Measurements from ENCODE around the gene TMED4.

TMED4 gene

GRCh38 chr7:44541028-44541869 lies 40.8 kb downstream of the TMED4 start, which contains the start of gene NPC1L1:
NPC1L1 (minus strand) TSS chr7:44541330; CDS start chr7:44541259, 71 bp downstream.
- no peak within 1 kb of the TSS for H3K27ac ChIP-seq (ENCODE audit: low read depth in 2 of 2, low read length in 2 of 2)
- no peaks in the 10 kb centered on the region for H3K9me3 ChIP-seq (ENCODE audit: control insufficient read depth in 2 of 2, low read length in 2 of 2)
- H3K27me3 ChIP-seq (ENCODE audit: control insufficient read depth in 2 of 2, insufficient read depth in 2 of 2, low read length in 2 of 2): no peaks in the 10 kb centered on the region
- no peak within 1 kb of the TSS for H3K9ac ChIP-seq (ENCODE audit: low read depth in 1 of 2, low read length in 2 of 2)
- H3K36me3 ChIP-seq (ENCODE audit: control insufficient read depth in 2 of 2, insufficient read depth in 2 of 2, low read length in 2 of 2): no peaks in the 10 kb centered on the region
- H3K4me3 ChIP-seq (ENCODE audit: low read length in 2 of 2): no peak within 1 kb of the TSS
- H3K4me1 ChIP-seq (ENCODE audit: control insufficient read depth in 2 of 2, insufficient read depth in 2 of 2, low read length in 2 of 2): no peaks in the 10 kb centered on the region

- Histone ChIP-seq H3K36me3 (ENCODE audit: control insufficient read depth in 2 of 2, insufficient read depth in 2 of 2, low read length in 2 of 2) (no peaks in the 10 kb centered on the region), H3K4me3 (ENCODE audit: low read length in 2 of 2) (no peak overlapping the region), H3K4me1 (ENCODE audit: control insufficient read depth in 2 of 2, insufficient read depth in 2 of 2, low read length in 2 of 2) (no peaks in the 10 kb centered on the region), H3K9me3 (ENCODE audit: control insufficient read depth in 2 of 2, low read length in 2 of 2) (no peaks in the 10 kb centered on the region), H3K9ac (ENCODE audit: low read depth in 1 of 2, low read length in 2 of 2) (no peak overlapping the region), H3K27ac (ENCODE audit: low read depth in 2 of 2, low read length in 2 of 2) (no peak overlapping the region), H3K27me3 (ENCODE audit: control insufficient read depth in 2 of 2, insufficient read depth in 2 of 2, low read length in 2 of 2) (no peaks in the 10 kb centered on the region)
These were observed 41.4 kb downstream of the TMED4 start for GRCh38 chr7:44540592-44541027.

DNA sequence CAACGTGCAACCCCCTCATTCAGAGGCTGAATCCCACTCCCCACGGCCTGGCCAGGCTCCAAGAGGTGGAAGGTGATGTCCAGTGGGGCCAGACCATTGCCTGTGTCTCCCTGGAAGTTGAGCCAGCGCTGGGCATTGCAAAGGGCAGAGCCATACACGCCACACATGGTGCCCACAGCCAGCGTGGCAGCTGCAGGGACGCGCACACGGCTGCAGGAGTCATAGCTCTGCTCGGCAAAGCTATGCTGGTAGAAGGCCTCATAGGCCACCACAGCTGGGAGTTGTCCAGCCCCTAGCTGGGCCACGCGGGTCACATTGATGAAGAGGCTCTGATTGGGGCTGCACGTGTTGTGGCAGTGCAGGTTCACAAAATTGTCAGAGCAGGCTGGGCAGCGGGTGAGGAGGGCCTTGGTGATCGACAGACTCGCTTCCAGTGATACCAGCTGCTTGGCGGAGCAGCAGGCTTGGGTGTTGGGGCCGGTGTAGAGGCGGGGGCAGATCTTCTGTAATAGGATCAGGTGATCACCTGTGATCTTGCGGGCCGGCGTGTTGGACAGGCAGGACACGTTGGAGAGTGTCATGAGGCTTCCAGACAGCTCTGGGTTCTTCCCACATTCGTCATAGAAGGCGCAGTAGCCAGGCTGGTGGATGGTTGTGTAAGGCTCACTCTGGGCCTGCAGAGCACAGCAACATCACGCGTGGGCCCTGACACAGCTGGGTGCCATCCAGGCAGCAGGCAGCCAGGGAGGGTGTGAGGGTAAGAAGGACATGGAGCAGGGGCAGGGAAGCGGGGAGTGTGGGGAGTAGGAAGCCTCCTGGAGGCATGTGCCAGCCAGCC lies 42.1 kb downstream of the TMED4 start:
- Histone ChIP-seq H3K27me3 (ENCODE audit: control insufficient read depth in 2 of 2, insufficient read depth in 2 of 2, low read length in 2 of 2) (no peaks in the 10 kb centered on the region), H3K36me3 (ENCODE audit: control insufficient read depth in 2 of 2, insufficient read depth in 2 of 2, low read length in 2 of 2) (no peaks in the 10 kb centered on the region), H3K4me1 (ENCODE audit: control insufficient read depth in 2 of 2, insufficient read depth in 2 of 2, low read length in 2 of 2) (no peaks in the 10 kb centered on the region), H3K9ac (ENCODE audit: low read depth in 1 of 2, low read length in 2 of 2) (no peak overlapping the region), H3K27ac (ENCODE audit: low read depth in 2 of 2, low read length in 2 of 2) (no peak overlapping the region), H3K4me3 (ENCODE audit: low read length in 2 of 2) (no peak overlapping the region), H3K9me3 (ENCODE audit: control insufficient read depth in 2 of 2, low read length in 2 of 2) (no peaks in the 10 kb centered on the region)

GRCh38 chr7:44538798-44539668 lies 43.0 kb downstream of the TMED4 start:
- no peak overlapping the region for H3K4me3 ChIP-seq (ENCODE audit: low read length in 2 of 2)
- H3K27ac ChIP-seq (ENCODE audit: low read depth in 2 of 2, low read length in 2 of 2): no peak overlapping the region
- H3K9ac ChIP-seq (ENCODE audit: low read depth in 1 of 2, low read length in 2 of 2): no peak overlapping the region
- H3K9me3 ChIP-seq (ENCODE audit: control insufficient read depth in 2 of 2, low read length in 2 of 2): no peaks in the 10 kb centered on the region
- H3K27me3 ChIP-seq (ENCODE audit: control insufficient read depth in 2 of 2, insufficient read depth in 2 of 2, low read length in 2 of 2): no peaks in the 10 kb centered on the region
- H3K4me1 ChIP-seq (ENCODE audit: control insufficient read depth in 2 of 2, insufficient read depth in 2 of 2, low read length in 2 of 2): no peaks in the 10 kb centered on the region
- no peaks in the 10 kb centered on the region for H3K36me3 ChIP-seq (ENCODE audit: control insufficient read depth in 2 of 2, insufficient read depth in 2 of 2, low read length in 2 of 2)

GRCh38 chr7:44538093-44538797 lies 43.8 kb downstream of the TMED4 start:
- Histone ChIP-seq H3K36me3 (ENCODE audit: control insufficient read depth in 2 of 2, insufficient read depth in 2 of 2, low read length in 2 of 2) (no peaks in the 10 kb centered on the region), H3K4me3 (ENCODE audit: low read length in 2 of 2) (no peak overlapping the region), H3K9me3 (ENCODE audit: control insufficient read depth in 2 of 2, low read length in 2 of 2) (no peaks in the 10 kb centered on the region), H3K9ac (ENCODE audit: low read depth in 1 of 2, low read length in 2 of 2) (no peak overlapping the region), H3K27me3 (ENCODE audit: control insufficient read depth in 2 of 2, insufficient read depth in 2 of 2, low read length in 2 of 2) (no peaks in the 10 kb centered on the region), H3K4me1 (ENCODE audit: control insufficient read depth in 2 of 2, insufficient read depth in 2 of 2, low read length in 2 of 2) (peaks cover 0 to 2% of the 10 kb centered on the region in 2 donors), H3K27ac (ENCODE audit: low read depth in 2 of 2, low read length in 2 of 2) (no peak overlapping the region)

- Histone ChIP-seq H3K4me1 (ENCODE audit: control insufficient read depth in 2 of 2, insufficient read depth in 2 of 2, low read length in 2 of 2) (peaks cover 0 to 2% of the 10 kb centered on the region in 2 donors), H3K4me3 (ENCODE audit: low read length in 2 of 2) (no peak overlapping the region), H3K27ac (ENCODE audit: low read depth in 2 of 2, low read length in 2 of 2) (no peak overlapping the region), H3K27me3 (ENCODE audit: control insufficient read depth in 2 of 2, insufficient read depth in 2 of 2, low read length in 2 of 2) (no peaks in the 10 kb centered on the region), H3K9ac (ENCODE audit: low read depth in 1 of 2, low read length in 2 of 2) (no peak overlapping the region), H3K9me3 (ENCODE audit: control insufficient read depth in 2 of 2, low read length in 2 of 2) (no peaks in the 10 kb centered on the region), H3K36me3 (ENCODE audit: control insufficient read depth in 2 of 2, insufficient read depth in 2 of 2, low read length in 2 of 2) (no peaks in the 10 kb centered on the region)
These were observed 44.6 kb downstream of the TMED4 start for GRCh38 chr7:44537442-44537841.

- Histone ChIP-seq H3K36me3 (ENCODE audit: control insufficient read depth in 2 of 2, insufficient read depth in 2 of 2, low read length in 2 of 2) (no peaks in the 10 kb centered on the region), H3K9me3 (ENCODE audit: control insufficient read depth in 2 of 2, low read length in 2 of 2) (no peaks in the 10 kb centered on the region), H3K27me3 (ENCODE audit: control insufficient read depth in 2 of 2, insufficient read depth in 2 of 2, low read length in 2 of 2) (no peaks in the 10 kb centered on the region), H3K4me3 (ENCODE audit: low read length in 2 of 2) (no peak overlapping the region), H3K9ac (ENCODE audit: low read depth in 1 of 2, low read length in 2 of 2) (no peak overlapping the region), H3K27ac (ENCODE audit: low read depth in 2 of 2, low read length in 2 of 2) (no peak overlapping the region), H3K4me1 (ENCODE audit: control insufficient read depth in 2 of 2, insufficient read depth in 2 of 2, low read length in 2 of 2) (peaks cover 0 to 2% of the 10 kb centered on the region in 2 donors)
These were observed 45.9 kb downstream of the TMED4 start for GRCh38 chr7:44536090-44536489.

GRCh38 chr7:44535348-44536064 lies 46.5 kb downstream of the TMED4 start:
- Histone ChIP-seq H3K36me3 (ENCODE audit: control insufficient read depth in 2 of 2, insufficient read depth in 2 of 2, low read length in 2 of 2) (no peaks in the 10 kb centered on the region), H3K9me3 (ENCODE audit: control insufficient read depth in 2 of 2, low read length in 2 of 2) (no peaks in the 10 kb centered on the region), H3K4me1 (ENCODE audit: control insufficient read depth in 2 of 2, insufficient read depth in 2 of 2, low read length in 2 of 2) (peaks cover 0 to 2% of the 10 kb centered on the region in 2 donors), H3K4me3 (ENCODE audit: low read length in 2 of 2) (no peak overlapping the region), H3K9ac (ENCODE audit: low read depth in 1 of 2, low read length in 2 of 2) (no peak overlapping the region), H3K27ac (ENCODE audit: low read depth in 2 of 2, low read length in 2 of 2) (no peak overlapping the region), H3K27me3 (ENCODE audit: control insufficient read depth in 2 of 2, insufficient read depth in 2 of 2, low read length in 2 of 2) (no peaks in the 10 kb centered on the region)

GRCh38 chr7:44534501-44534900 lies 47.5 kb downstream of the TMED4 start:
- Histone ChIP-seq H3K36me3 (ENCODE audit: control insufficient read depth in 2 of 2, insufficient read depth in 2 of 2, low read length in 2 of 2) (no peaks in the 10 kb centered on the region), H3K27me3 (ENCODE audit: control insufficient read depth in 2 of 2, insufficient read depth in 2 of 2, low read length in 2 of 2) (no peaks in the 10 kb centered on the region), H3K9me3 (ENCODE audit: control insufficient read depth in 2 of 2, low read length in 2 of 2) (no peaks in the 10 kb centered on the region), H3K4me1 (ENCODE audit: control insufficient read depth in 2 of 2, insufficient read depth in 2 of 2, low read length in 2 of 2) (peaks cover 0 to 2% of the 10 kb centered on the region in 2 donors), H3K9ac (ENCODE audit: low read depth in 1 of 2, low read length in 2 of 2) (no peak overlapping the region), H3K27ac (ENCODE audit: low read depth in 2 of 2, low read length in 2 of 2) (no peak overlapping the region), H3K4me3 (ENCODE audit: low read length in 2 of 2) (no peak overlapping the region)
